Limb (tissue), 2 donors: ENCODE data around the gene TNFRSF1A.

Source experiments
- DNase-seq, 2 donors: peaks; one replicate each; pipeline ENCODE4 v3.0.0-alpha.2; 2016; ENCODE audit errors: extremely low spot score in 2 of 2

TNFRSF1A gene

GRCh38 chr12:6341417-6342139 lies at the start of gene TNFRSF1A:
TNFRSF1A (minus strand) TSS chr12:6342076; CDS start chr12:6341814, 262 bp downstream.
- DNase-seq: peak; percentile 73 to 88

DNA sequence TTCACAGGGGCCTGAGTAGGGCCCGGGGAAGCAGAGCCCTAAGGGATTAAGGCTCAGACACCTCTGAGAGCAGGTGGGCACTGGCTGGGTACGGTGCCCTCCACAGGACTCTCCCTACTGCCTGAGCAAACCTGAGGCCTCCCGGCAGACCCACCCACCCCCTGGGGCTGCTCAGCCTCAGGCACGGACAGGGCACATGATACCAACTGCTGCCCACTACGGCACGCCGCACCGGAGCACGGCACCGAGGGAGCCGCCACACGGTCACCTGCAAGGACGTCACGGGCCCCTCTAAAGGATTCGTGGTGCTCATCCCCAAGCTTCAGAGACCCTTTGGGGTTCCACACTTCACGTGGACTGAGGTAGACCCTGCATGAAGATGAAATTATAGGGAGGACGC lies 49.1 kb upstream of the TNFRSF1A start:
- no peak for DNase-seq

GRCh38 chr12:6390084-6390799 lies 48.4 kb upstream of the TNFRSF1A start:
- no peak for DNase-seq

GRCh38 chr12:6387541-6387940 lies 45.7 kb upstream of the TNFRSF1A start:
- DNase-seq: no peak

GRCh38 chr12:6386491-6386890 lies 44.6 kb upstream of the TNFRSF1A start:
- DNase-seq: no peak

DNA sequence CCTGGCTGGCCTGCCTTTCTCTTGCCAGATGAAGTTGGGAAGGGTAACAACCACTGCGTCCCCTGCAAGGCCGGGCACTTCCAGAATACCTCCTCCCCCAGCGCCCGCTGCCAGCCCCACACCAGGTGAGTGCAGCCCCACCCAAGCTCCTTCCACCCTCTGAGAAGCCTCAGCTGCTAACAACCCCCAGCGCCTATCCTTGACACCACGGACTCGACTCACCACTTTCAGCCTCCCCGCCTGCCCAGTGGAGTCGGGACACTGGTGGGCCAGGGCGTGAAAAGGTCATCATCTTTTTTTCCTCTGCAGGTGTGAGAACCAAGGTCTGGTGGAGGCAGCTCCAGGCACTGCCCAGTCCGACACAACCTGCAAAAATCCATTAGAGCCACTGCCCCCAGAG lies 44.2 kb upstream of the TNFRSF1A start:
- DNase-seq: no peak

- DNase-seq: no peak
Observed at GRCh38 chr12:6384499-6385436, 42.9 kb upstream of the TNFRSF1A start.

- DNase-seq: peak; percentile 74 to 88
Observed at GRCh38 chr12:6383572-6384498, 42.0 kb upstream of the TNFRSF1A start, which contains the start of gene LTBR. LTBR (plus strand) TSS chr12:6384162; CDS start chr12:6384359, 197 bp downstream.

GRCh38 chr12:6382982-6383381 lies 41.1 kb upstream of the TNFRSF1A start:
- DNase-seq: no peak

DNA sequence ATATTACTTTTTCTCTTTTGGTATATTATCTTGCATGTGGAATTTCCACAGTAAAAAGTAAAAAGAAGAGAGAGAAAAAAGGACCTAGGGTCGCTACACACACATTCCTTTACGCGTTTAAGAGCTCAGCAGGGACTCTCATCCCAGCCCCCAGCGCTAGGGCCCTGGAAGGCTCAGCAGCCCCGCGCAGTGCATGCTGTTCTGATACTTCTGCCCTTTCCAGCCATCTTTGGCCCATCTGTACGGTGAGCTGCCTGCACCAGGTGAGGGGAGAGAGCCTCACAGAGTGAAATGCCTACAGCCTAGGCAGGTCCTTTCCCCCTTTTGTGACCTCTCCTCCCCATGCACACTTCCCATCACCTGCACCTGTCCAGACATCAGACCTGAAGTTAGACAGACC lies 40.5 kb upstream of the TNFRSF1A start:
- DNase-seq: no peak

- DNase-seq: no peak
Observed at GRCh38 chr12:6380141-6381121, 38.6 kb upstream of the TNFRSF1A start.

DNA sequence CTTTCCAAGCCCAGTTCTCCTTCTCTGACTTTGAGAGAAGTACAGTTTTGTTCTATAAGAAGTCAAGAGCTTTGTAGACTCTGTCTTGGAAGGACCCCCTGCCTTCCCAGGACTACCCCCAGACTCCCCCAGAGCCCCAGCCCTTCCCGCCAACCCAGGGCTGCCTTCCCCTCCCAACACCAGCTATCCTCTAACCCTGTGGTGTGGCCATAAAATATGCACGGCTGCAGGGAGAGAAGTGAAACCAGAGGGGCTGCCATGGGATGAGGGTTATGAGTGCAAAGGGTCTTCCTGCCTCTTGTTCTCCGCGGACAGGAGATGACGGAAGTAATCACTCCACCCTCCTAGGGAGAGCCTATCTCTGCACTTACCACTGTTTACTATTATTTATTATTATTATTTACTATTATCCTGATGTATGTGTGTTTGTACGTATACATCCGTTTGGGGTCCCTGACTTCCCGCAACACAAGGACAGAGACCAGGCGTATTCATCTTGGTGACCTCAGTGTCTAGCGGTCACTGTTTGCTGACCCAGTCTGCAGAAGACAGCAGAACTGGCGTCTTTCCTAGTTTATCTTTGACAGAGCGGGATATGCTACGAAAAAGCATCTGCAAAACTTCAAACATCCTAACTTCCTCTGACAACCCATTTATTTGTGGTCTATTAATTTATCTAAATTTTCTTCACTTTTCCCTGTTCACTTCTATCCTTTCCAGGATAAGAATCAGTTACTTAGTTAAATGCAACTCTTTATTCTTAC lies 37.0 kb upstream of the TNFRSF1A start:
- DNase-seq: no peak

DNA sequence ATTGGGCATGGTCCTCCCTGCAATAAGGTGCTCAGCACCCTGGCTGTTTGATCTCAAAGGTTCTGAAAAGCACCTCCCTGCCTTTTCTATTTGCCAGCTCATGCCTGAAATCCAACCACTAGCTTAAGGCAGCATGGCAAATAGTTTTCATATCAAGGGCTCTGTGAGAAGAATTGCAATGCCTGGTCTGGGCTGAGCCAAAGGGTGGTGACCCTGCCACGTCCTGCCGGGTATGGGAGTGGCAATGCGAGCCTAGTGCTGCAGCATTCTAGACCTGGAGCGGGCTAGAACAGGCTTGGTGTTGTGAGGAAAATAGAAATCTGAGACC lies 35.8 kb upstream of the TNFRSF1A start:
- no peak for DNase-seq

- DNase-seq: peak in 1 of 2 donors; percentile 11
Observed at GRCh38 chr12:6376870-6377666, 35.2 kb upstream of the TNFRSF1A start.

DNA sequence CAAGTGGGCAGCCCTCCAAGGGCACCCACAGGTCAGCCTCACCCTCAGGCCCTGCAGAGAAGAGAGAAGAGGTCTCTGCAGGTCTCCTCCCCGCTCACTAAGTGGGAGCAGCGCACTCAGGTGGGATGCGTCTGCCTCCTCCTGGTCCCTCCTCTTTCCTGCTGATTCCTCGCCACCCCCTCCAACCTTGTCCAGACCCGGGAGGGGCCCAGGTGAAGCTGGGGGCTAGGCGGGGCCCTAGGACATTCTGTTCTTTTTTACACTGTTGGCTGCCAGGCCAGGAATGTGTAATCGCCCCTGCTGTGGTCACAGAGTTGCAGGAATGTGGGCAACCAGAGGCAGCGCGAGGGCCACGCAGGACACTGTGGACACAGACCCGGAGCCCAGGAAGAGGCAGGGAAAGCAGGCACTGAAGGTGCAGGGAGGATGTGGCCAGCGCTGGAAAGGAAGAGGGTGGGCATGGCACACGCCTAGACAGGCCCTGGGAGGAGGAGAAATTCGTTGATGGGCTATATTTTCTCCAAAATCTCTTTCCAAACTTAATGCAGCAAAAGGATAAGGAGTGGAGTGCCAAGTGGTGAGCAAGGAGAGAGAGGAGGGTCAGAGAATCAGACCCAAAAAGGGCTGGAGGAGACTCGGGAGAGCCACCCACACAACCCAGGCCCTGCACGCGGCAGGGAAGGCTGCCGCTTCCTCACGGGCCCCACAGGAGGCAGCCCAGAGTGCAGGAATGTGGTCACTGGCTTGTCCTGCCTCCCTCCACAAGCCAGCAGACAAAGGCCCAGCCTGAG lies 34.4 kb upstream of the TNFRSF1A start:
- DNase-seq: peak in 1 of 2 donors; percentile 39

GRCh38 chr12:6375269-6376078 lies 33.6 kb upstream of the TNFRSF1A start, which contains the start of gene SCNN1A:
SCNN1A (minus strand) TSS chr12:6375563; CDS start chr12:6374783, 780 bp downstream.
- DNase-seq: peak in 1 of 2 donors; percentile 25
